H9 (cell line): ENCODE measurements around the gene TMEM198. TPM values are rescaled to one million over a fixed set of nuclear protein-coding genes. Genes with fewer than 3 reads are reported as not detected.

Experiments
- DNase-seq: peaks from one replicate; pipeline ENCODE4 v3.0.0-alpha.2; 2017
- H2AFZ ChIP-seq: one replicate; pipeline ENCODE4 v1.6.1; 2013; ENCODE audit warnings: mild to moderate bottlenecking, low read length, control low read depth, moderate library complexity
- H2AK5ac ChIP-seq: 2 replicates; pipeline ENCODE4 v1.6.1; 2013; ENCODE audit warnings: low read length, control low read depth, mixed read lengths; ENCODE audit not compliant: insufficient read length
- H2BK120ac ChIP-seq: one replicate; pipeline ENCODE4 v1.6.1; 2013; ENCODE audit warnings: low read depth, mild to moderate bottlenecking, low read length, control low read depth, inconsistent platforms; ENCODE audit not compliant: poor library complexity, severe bottlenecking
- H2BK12ac ChIP-seq: 2 replicates; pipeline ENCODE4 v1.6.1; 2013; ENCODE audit warnings: low read length, control low read depth, mixed read lengths, low read depth; ENCODE audit not compliant: insufficient read length
- H2BK15ac ChIP-seq: 2 replicates; pipeline ENCODE4 v1.6.1; 2013; ENCODE audit warnings: low read depth, low read length, control low read depth
- H2BK20ac ChIP-seq: one replicate; pipeline ENCODE4 v1.6.1; 2013; ENCODE audit warnings: low read depth, mild to moderate bottlenecking, low read length, control low read depth, inconsistent platforms; ENCODE audit not compliant: poor library complexity, severe bottlenecking
- H2BK5ac ChIP-seq: 2 replicates; pipeline ENCODE4 v1.6.1; 2013; ENCODE audit warnings: low read length, control low read depth, mixed read lengths; ENCODE audit not compliant: insufficient read length
- H3K14ac ChIP-seq: 2 replicates; pipeline ENCODE4 v1.6.1; 2013; ENCODE audit warnings: low read length, control low read depth; ENCODE audit not compliant: insufficient read depth
- H3K18ac ChIP-seq: 2 replicates; pipeline ENCODE4 v1.6.1; 2013; ENCODE audit warnings: low read depth, mild to moderate bottlenecking, mixed read lengths, low read length, control low read depth; ENCODE audit not compliant: insufficient read length
- H3K23ac ChIP-seq: 2 replicates; pipeline ENCODE4 v1.6.1; 2013; ENCODE audit warnings: low read length, control low read depth, mixed read lengths, low read depth; ENCODE audit not compliant: insufficient read length
- H3K23me2 ChIP-seq: 2 replicates; pipeline ENCODE4 v1.6.1; 2013; ENCODE audit warnings: low read depth, mild to moderate bottlenecking, mixed read lengths, low read length, control low read depth; ENCODE audit not compliant: insufficient read length, poor library complexity, severe bottlenecking
- H3K27ac ChIP-seq: 2 replicates; pipeline ENCODE4 v1.5.1; 2013; ENCODE audit warnings: low read length, control low read depth, mixed read lengths, low read depth; ENCODE audit not compliant: insufficient read length
- H3K27me3 ChIP-seq: 2 replicates; pipeline ENCODE4 v1.6.1; 2013; ENCODE audit warnings: low read length, control low read depth, inconsistent platforms; ENCODE audit not compliant: insufficient read depth
- H3K4ac ChIP-seq: 2 replicates; pipeline ENCODE4 v1.6.1; 2013; ENCODE audit warnings: low read depth, mild to moderate bottlenecking, control low read depth, inconsistent platforms, low read length, moderate library complexity
- H3K4me1 ChIP-seq: 2 replicates; pipeline ENCODE4 v1.6.1; 2013; ENCODE audit warnings: low read length, control low read depth, inconsistent platforms; ENCODE audit not compliant: insufficient read depth
- H3K4me2 ChIP-seq: 2 replicates; pipeline ENCODE4 v1.6.1; 2013; ENCODE audit warnings: low read length, control low read depth, mixed read lengths; ENCODE audit not compliant: insufficient read length, insufficient read depth
- H3K56ac ChIP-seq: 2 replicates; pipeline ENCODE4 v1.6.1; 2013; ENCODE audit warnings: low read depth, mild to moderate bottlenecking, mixed read lengths, low read length, control low read depth; ENCODE audit not compliant: insufficient read length
- H3K79me1 ChIP-seq: 2 replicates; pipeline ENCODE4 v1.6.1; 2013; ENCODE audit warnings: low read depth, mild to moderate bottlenecking, moderate library complexity, low read length, control low read depth, inconsistent platforms; ENCODE audit not compliant: insufficient read depth, poor library complexity, severe bottlenecking
- H3K79me2 ChIP-seq: 2 replicates; pipeline ENCODE4 v1.6.1; 2013; ENCODE audit warnings: low read length, control low read depth, inconsistent platforms; ENCODE audit not compliant: insufficient read depth
- H3K9ac ChIP-seq: 2 replicates; pipeline ENCODE4 v1.6.1; 2013; ENCODE audit warnings: low read length, control low read depth, mixed read lengths; ENCODE audit not compliant: insufficient read length; ENCODE audit errors: extremely low read depth
- H3K9me3 ChIP-seq: one replicate; pipeline ENCODE4 v1.6.1; 2013; ENCODE audit warnings: low read depth, low read length, inconsistent platforms; ENCODE audit not compliant: control insufficient read depth
- H3T11ph ChIP-seq: one replicate; pipeline ENCODE4 v1.6.1; 2013; ENCODE audit warnings: mild to moderate bottlenecking, low read length, control low read depth, inconsistent platforms
- H4K20me1 ChIP-seq: one replicate; pipeline ENCODE4 v1.6.1; 2013; ENCODE audit not compliant: control insufficient read depth, insufficient read length, insufficient read depth
- H4K5ac ChIP-seq: 2 replicates; pipeline ENCODE4 v1.6.1; 2013; ENCODE audit warnings: low read depth, mild to moderate bottlenecking, mixed read lengths, low read length, control low read depth; ENCODE audit not compliant: insufficient read length
- H4K8ac ChIP-seq: replicated peaks from 2 replicates; pipeline ENCODE4 v1.6.1; 2013; ENCODE audit warnings: low read length, control low read depth, mixed read lengths, low read depth; ENCODE audit not compliant: insufficient read length
- H4K91ac ChIP-seq: 2 replicates; pipeline ENCODE4 v1.6.1; 2013; ENCODE audit warnings: low read depth, mild to moderate bottlenecking, moderate library complexity, mixed read lengths, low read length, control low read depth; ENCODE audit not compliant: insufficient read length
- H3K27ac Mint-ChIP-seq, 3 experiments: 2 replicates in 2 of 3; 3 replicates in 1 of 3; pipeline ENCODE4 v1.8.0; 2020 to 2021; ENCODE audit warnings: mixed read lengths in 3 of 3, mild to moderate bottlenecking in 1 of 3, moderate library complexity in 1 of 3
- H3K27me3 Mint-ChIP-seq: 2 replicates; pipeline ENCODE4 v1.8.0; 2021; ENCODE audit warnings: low read depth, mild to moderate bottlenecking, moderate library complexity, mixed read lengths
- H3K36me3 Mint-ChIP-seq, 3 experiments: 2 replicates in 2 of 3; 3 replicates in 1 of 3; pipeline ENCODE4 v1.8.0; 2020 to 2021; ENCODE audit warnings: low read depth in 3 of 3, mixed read lengths in 3 of 3; ENCODE audit not compliant: insufficient read depth in 1 of 3
- H3K4me1 Mint-ChIP-seq, 2 experiments: 2 replicates each; pipeline ENCODE4 v1.8.0; 2020; ENCODE audit warnings: mixed read lengths in 2 of 2
- H3K4me3 Mint-ChIP-seq, 2 experiments: 2 replicates in 1 of 2; 3 replicates in 1 of 2; pipeline ENCODE4 v1.8.0; 2020 to 2021; ENCODE audit warnings: mild to moderate bottlenecking in 2 of 2, mixed read lengths in 2 of 2, moderate library complexity in 1 of 2
- H3K9me3 Mint-ChIP-seq, 2 experiments: 2 replicates in 1 of 2; 3 replicates in 1 of 2; pipeline ENCODE4 v1.8.0; 2020; ENCODE audit warnings: mild to moderate bottlenecking in 2 of 2, mixed read lengths in 2 of 2, moderate library complexity in 1 of 2
- WGBS: extraction: QIAGEN DNeasy Blood & Tissue Kit; methylation state at CpG from one replicate; pipeline ENCODE4 v1.1.7; 2013; ENCODE audit warnings: missing lambda C conversion rate, low lambda C conversion rate, mixed read lengths; ENCODE audit not compliant: insufficient read length; ENCODE audit errors: extremely low coverage; 5-methylcytosine and 5-hydroxymethylcytosine counted together
- total RNA-seq: library from RNA; stranded (reverse); gene quantifications from 2 replicates; pipeline ENCODE4 v1.2.1, GENCODE V29; 2021
- TF ChIP-seq, protein P1 (sequence below): fragments of 200-600 bp; sonication (generic); conservative IDR thresholded peaks from 3 replicates; pipeline ENCODE4 v1.8.0; 2021; ENCODE audit warnings: antibody characterized with exemption, mild to moderate bottlenecking

The TMEM198 gene
- total RNA-seq, 1 experiment from 2014 or later = 7.7 TPM

DNA sequence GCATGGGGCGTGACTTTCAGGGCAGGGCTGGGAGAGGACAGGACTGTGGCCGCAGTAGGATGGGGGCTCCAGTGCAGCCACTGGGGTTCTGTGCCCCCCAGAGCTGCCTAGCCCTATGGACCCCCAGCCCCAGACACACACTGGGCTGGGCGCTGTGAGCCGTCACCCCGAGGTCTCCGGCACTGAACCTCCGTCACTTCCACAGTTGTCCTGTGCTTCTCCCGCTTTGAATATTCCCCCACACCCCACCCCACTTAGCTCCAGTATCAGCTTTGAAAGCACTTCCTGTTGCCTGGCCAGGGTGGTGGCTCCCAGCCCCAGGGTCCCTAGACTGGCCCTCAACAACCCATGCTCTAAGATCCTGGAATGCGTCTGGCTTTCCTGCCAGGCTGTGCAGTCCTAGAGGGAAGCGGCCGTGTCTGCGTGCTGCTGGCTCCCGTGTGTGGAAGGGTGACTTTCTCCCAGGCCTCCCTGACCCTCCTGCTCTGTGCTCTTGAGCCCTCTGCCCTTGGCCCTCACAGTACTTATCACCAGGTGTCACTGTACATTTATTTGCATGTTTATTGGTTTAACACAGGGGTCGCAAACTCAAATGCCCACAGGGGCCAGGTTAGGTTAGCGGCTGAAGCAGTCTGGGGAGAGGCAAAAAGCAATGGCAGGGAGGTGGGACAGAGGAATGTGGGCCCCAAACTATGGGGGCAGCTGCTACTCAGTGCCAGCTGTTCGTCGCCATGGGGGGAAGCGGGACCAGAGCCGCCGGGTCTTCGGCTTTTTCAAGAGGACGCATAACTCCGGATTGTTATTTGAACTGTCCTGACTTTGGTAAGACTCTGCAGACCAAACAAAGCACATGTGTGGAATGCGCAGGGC is 17.6 kb downstream of the TMEM198 start:
- Histone ChIP-seq H2BK12ac (no peak overlapping the region), H3K9ac (no peak overlapping the region)

More for the DNA sequence above, 17.6 kb downstream of the TMEM198 start:
- H4K5ac ChIP-seq = no peak overlapping the region
- Mint-ChIP-seq H3K4me3 (peak overlapping the region in 1 of 2 experiments; percentile 17; a peak in 3 of 5 replicates), H3K27ac (peak overlapping the region; percentile 86 to 96 (median 89)), H3K9me3 (no peaks in the 10 kb centered on the region; a peak in 1 of 5 replicates), H3K36me3 (peaks cover 32 to 67% (median 48%) of the 10 kb centered on the region in 3 experiments), H3K4me1 (peaks cover 58 to 59% of the 10 kb centered on the region in 2 experiments), H3K27me3 (peaks cover 2% of the 10 kb centered on the region; the same call in 1 of the 2 replicates)
- H4K91ac ChIP-seq = no peak overlapping the region
- H3K4me2 ChIP-seq = no peak overlapping the region
- no peak overlapping the region; the same call in 1 of the 2 replicates for H3K4ac ChIP-seq
- no peaks in the 10 kb centered on the region for H3K79me2 ChIP-seq
- H3K9me3 ChIP-seq = no peaks in the 10 kb centered on the region
- no peaks in the 10 kb centered on the region for H4K20me1 ChIP-seq
- no peaks in the 10 kb centered on the region for H3K79me1 ChIP-seq
- no peak overlapping the region for H2AK5ac ChIP-seq
- H3K27me3 ChIP-seq = no peaks in the 10 kb centered on the region
- no peak overlapping the region for H2BK120ac ChIP-seq
- H2BK5ac ChIP-seq = no peak overlapping the region
- no peak overlapping the region for H2AFZ ChIP-seq
- peak; percentile 61 for DNase-seq
- H2BK20ac ChIP-seq = no peak overlapping the region
- no peak overlapping the region for H3K27ac ChIP-seq
- no peak overlapping the region for H3T11ph ChIP-seq
- no peak overlapping the region for H3K23ac ChIP-seq
- no peak overlapping the region; the same call in 1 of the 2 replicates for H3K14ac ChIP-seq
- peaks cover 26% of the 10 kb centered on the region; the same call in 1 of the 2 replicates for H3K4me1 ChIP-seq
- no peak overlapping the region for H3K56ac ChIP-seq
- no peak overlapping the region for H3K18ac ChIP-seq
- no peak overlapping the region for H4K8ac ChIP-seq
- WGBS = no CpG with 5 or more reads among the region's 24 CpGs
- no peaks in the 10 kb centered on the region for H3K23me2 ChIP-seq
- no peak overlapping the region for H2BK15ac ChIP-seq
- TF ChIP-seq, protein P1, sequence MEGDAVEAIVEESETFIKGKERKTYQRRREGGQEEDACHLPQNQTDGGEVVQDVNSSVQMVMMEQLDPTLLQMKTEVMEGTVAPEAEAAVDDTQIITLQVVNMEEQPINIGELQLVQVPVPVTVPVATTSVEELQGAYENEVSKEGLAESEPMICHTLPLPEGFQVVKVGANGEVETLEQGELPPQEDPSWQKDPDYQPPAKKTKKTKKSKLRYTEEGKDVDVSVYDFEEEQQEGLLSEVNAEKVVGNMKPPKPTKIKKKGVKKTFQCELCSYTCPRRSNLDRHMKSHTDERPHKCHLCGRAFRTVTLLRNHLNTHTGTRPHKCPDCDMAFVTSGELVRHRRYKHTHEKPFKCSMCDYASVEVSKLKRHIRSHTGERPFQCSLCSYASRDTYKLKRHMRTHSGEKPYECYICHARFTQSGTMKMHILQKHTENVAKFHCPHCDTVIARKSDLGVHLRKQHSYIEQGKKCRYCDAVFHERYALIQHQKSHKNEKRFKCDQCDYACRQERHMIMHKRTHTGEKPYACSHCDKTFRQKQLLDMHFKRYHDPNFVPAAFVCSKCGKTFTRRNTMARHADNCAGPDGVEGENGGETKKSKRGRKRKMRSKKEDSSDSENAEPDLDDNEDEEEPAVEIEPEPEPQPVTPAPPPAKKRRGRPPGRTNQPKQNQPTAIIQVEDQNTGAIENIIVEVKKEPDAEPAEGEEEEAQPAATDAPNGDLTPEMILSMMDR = no peak
